GM13977 (cell line): ENCODE data around the gene FKBP2.
A peak's percentile ranks its signal among the peaks of the same experiment; 100 is the strongest.
"Not testable (repeated sequence)": the region's sequence is repeated elsewhere in the genome, so short reads cannot be mapped to it uniquely, and the experiment has no call there.

Experiments
- DNase-seq: peaks from one replicate; pipeline ENCODE4 v3.0.0; 2012; ENCODE audit warnings: low spot score
- in situ Hi-C: fragments of 300-500 bp; cut with MboI; formaldehyde crosslinking; loops from one replicate; pipeline ENCODE4 v1.12.0; 2022; ENCODE audit warnings: low sequenced_read_pairs, low pct_unique_long_range_greater_than_20kb, mixed read lengths, inconsistent platforms; ENCODE audit not compliant: unreplicated experiment
- TF ChIP-seq, protein P1 (sequence below): IDR thresholded peaks from 2 replicates; pipeline ENCODE4 v1.5.1; 2012; ENCODE audit warnings: mild to moderate bottlenecking, control low read depth; ENCODE audit not compliant: insufficient read depth; ENCODE audit errors: extremely low read depth, missing control alignments

The FKBP2 gene

DNA sequence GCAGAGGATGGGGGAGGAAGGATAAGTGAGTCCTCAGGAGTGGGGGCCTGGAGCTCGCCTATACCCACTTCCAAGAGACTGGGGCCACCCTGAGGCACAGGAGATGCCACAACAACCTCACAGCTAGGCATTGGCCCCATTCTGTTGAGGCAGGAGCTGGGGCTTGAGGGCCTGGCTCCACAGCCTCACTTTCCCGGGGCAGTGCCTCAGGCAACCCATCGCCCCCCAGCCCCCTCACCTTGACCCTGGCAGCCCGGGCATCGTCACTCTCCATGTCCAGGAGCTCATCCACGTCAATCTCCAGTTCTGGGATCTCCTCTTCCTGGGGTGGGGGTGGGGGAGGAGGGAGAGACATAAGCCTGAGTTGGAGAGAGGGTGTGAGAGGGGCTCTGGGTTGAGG, 4.1 kb downstream of the FKBP2 start:
- in situ Hi-C loops, result no loop called here
- TF ChIP-seq, protein P1, sequence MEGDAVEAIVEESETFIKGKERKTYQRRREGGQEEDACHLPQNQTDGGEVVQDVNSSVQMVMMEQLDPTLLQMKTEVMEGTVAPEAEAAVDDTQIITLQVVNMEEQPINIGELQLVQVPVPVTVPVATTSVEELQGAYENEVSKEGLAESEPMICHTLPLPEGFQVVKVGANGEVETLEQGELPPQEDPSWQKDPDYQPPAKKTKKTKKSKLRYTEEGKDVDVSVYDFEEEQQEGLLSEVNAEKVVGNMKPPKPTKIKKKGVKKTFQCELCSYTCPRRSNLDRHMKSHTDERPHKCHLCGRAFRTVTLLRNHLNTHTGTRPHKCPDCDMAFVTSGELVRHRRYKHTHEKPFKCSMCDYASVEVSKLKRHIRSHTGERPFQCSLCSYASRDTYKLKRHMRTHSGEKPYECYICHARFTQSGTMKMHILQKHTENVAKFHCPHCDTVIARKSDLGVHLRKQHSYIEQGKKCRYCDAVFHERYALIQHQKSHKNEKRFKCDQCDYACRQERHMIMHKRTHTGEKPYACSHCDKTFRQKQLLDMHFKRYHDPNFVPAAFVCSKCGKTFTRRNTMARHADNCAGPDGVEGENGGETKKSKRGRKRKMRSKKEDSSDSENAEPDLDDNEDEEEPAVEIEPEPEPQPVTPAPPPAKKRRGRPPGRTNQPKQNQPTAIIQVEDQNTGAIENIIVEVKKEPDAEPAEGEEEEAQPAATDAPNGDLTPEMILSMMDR, result no peak

DNA sequence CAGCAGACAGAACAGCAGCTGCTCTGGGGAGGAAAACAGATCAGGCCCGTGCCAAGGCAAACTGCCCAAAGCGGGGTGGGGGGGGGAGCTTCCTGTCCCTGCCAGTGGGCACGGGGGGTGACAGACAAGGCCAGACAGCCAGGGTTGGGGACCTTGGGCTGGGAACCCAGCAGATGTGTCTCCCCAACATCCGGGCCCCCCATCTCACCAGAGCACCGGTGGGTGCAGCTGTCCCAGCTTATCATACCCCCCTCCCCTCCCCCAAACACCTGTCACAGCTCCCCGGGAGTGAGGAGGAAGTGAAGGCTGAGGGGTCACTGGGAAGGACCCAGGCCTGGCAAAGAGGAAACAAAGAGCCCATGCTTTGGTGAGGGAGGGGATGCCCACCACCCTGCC, 4.5 kb downstream of the FKBP2 start:
- TF ChIP-seq, protein P1, result no peak
- DNase-seq, result no peak
- in situ Hi-C loops, result no loop called here

More for the DNA sequence above, 4.1 kb downstream of the FKBP2 start:
- DNase-seq, result no peak

DNA sequence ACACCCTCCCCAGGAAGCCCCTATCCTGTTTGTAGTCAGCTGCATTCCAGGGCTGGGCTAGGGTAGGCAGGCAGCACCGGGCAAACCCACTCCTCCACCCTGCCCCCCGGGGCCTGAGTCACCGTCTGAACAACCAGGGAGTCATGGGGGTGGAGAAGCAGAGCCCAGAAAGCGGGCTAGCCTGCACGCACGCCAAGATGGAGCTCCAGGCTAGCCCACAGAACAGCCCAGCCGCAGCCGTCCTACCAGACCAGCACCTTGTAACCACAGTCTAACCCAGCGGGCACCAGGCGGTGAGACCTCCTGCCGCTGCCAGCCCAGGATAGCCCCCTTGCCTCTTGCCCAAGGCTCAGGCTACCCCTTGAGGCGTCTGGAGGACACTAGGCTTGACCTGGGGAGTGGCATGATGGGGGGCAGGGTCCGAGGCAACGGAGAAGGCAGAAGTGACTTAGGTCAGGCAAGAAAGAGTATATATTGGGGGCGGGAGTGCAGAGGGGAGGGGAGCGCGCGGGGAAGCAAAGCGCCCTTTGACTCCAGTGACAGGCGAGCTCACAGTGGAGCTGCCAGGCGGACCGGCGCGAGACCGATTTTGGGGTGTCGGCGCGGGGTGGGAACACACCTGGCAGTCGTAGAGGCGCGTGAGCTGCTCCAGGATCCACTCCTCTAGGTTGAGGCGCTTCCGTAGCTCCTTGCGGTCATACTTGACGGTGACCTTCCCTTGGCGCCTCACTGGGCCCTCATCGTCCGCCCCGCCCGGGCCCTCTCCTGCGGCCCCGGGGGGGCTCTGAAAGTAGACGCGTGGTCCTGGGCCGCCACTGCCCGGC, 5.1 kb downstream of the FKBP2 start:
- in situ Hi-C loops, result no loop called here
- DNase-seq, result no peak
- TF ChIP-seq, protein P1, result no peak

DNA sequence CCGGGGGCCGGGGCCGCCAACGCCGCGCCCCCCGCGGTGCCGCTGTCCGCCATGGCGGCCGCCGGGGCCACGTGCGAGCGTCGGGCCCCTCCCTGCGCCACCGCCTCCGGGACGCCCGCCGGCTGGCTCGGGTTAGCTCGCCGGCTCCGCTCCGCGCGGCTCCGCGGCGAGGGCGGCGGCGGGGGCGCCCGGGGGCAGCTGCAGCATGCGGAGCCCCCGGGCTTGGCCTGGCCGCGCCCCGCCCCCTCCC, 5.7 kb downstream of the FKBP2 start:
- in situ Hi-C loops, DNase-seq: not testable (repeated sequence)

DNA sequence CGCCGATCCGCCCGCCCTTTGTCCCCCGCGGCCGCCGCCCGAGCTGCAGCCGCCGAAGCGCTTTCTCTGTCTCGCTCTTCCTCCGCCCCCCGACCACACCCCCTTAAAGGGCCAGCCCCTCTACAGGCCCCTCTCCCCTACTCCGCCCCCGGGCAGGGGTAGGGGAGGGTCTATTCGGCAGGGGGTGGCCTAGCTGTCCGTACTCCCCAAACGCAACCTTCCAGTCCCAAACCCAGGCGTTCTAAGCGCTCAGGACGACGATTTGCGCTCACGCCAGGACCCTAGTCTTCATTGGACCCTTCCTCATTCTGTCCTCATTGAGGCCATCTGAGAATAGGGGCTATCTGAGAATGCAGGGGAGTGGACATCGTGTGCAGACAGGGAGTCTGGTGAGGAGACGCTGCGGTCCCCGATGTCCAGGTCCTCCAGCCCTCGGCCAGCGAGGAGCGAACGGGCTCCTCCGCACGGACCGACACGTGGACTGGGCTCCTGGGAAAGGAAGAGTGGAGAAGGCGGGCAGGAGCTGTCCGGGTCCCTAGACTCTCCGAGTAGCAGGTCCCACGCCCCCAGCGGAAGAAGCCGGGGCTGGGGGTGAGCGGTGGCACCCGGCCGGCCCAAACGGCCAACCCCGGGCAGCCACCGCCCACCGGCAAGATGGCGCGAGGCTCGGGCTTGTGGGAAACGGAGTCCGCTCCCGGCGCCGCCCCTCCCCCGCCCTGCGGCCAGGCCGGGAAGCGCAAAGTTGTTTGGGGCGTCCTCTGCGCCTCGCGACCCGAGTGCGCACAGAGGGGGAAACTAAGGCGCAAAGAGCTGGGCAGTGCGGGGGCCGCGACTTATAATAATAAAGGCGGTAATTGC, 6.2 kb downstream of the FKBP2 start, which contains the start of gene PPP1R14B:
Gene PPP1R14B, minus strand, starts transcription at position 73 of the 858 bp plus-strand sequence. CDS start 270 bp downstream, outside the sequence.
- DNase-seq, result peak; percentile 91
- in situ Hi-C loops, result no loop called here
- TF ChIP-seq, protein P1, result no peak

DNA sequence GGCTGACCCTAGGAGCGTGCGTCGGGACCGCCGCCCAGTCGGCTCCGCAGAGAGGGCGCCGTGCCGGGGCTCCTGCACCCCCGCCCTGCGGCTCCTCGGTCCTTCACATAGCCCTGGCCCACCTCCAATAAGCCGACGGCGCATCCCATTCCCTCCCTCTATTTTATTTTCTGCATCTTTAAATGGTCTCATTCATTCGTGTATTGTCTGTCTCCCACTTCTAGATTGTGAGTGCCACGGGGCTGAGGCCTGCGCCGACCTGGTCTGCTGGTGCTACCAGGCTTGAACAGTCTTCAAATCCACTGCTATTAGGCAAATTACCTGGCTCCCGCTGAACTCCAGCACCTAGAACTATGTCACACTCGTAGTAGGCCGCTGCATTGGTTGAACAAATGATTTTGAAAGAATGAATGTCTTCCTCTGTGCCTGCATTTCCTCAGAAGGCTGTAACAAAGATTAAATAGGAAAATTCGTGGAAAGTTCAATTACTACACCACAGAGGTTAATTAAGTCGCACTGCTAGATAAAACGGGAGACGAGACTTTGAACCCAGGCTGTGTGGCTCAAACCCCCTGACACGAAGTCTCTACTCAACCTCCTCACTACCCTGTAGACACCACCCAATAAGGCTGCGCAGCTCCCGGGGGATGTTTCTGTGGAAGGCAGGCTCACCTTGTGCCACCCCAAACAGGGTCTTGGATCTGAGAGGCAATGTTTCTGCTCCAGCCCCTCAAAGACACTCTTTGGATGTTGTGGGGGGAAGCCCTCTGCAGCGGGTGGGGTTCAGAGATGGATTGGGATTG, 7.0 kb downstream of the FKBP2 start:
- DNase-seq, result no peak
- TF ChIP-seq, protein P1, result no peak
- in situ Hi-C loops, result no loop called here
